Gastrocnemius medialis (tissue), 4 donors: ENCODE data around the gene IFNAR2. TPM values are rescaled to one million over a fixed set of nuclear protein-coding genes. Genes with fewer than 3 reads are reported as not detected.
"Not testable (repeated sequence)": the region's sequence is repeated elsewhere in the genome, so short reads cannot be mapped to it uniquely, and the experiment has no call there.

Experiments used
- ATAC-seq, 2 donors: fragments of 150-250 bp; one replicate each; pipeline ENCODE4 v1.9.1; 2016
- DNase-seq, 2 donors: peaks; one replicate each; pipeline ENCODE4 v3.0.0-alpha.2; 2019
- H3K27ac ChIP-seq, 4 donors: fragments of 200-600 bp; sonication (generic); 1 replicate in 1 of 4; 2 replicates in 3 of 4; pipeline ENCODE4 v1.5.1; 2016 to 2018; ENCODE audit warnings: mild to moderate bottlenecking in 2 of 4, moderate library complexity in 1 of 4
- H3K27me3 ChIP-seq, 3 donors: fragments of 200-600 bp; sonication (generic) in 2 of 3; 1 replicate in 1 of 3; 2 replicates in 2 of 3; pipeline versions ENCODE4 v1.5.1 to v1.6.0; 2016 to 2019; ENCODE audit warnings: mild to moderate bottlenecking in 1 of 3, moderate library complexity in 1 of 3
- H3K36me3 ChIP-seq, 2 donors: fragments of 200-600 bp; sonication (generic) in 1 of 2; one replicate each; pipeline ENCODE4 v1.5.1; 2017 to 2018
- H3K4me1 ChIP-seq, 2 donors: fragments of 200-600 bp; sonication (generic) in 1 of 2; one replicate each; pipeline ENCODE4 v1.5.1; 2016 to 2017; ENCODE audit warnings: mild to moderate bottlenecking in 2 of 2
- H3K4me3 ChIP-seq, 4 donors: fragments of 200-600 bp; sonication (generic) in 3 of 4; 1 replicate in 1 of 4; 2 replicates in 3 of 4; pipeline ENCODE4 v1.5.1; 2016 to 2019; ENCODE audit warnings: mild to moderate bottlenecking in 2 of 4
- H3K9me3 ChIP-seq, 3 donors: fragments of 200-600 bp; sonication (generic) in 2 of 3; 1 replicate in 1 of 3; 2 replicates in 2 of 3; pipeline ENCODE4 v1.5.1; 2016 to 2019
- POLR2A ChIP-seq, 2 donors: fragments of 450-650 bp; IDR thresholded peaks; one replicate each; pipeline ENCODE4 v1.6.1; 2017; ENCODE audit warnings: antibody characterized with exemption in 2 of 2, mild to moderate bottlenecking in 2 of 2, moderate library complexity in 2 of 2
- in situ Hi-C, 4 donors: fragments of 200-750 bp; cut with MboI; loops; one replicate each; pipeline versions ENCODE4 v1.15.0 to v1.8.0; 2017; ENCODE audit warnings: low sequenced_read_pairs in 4 of 4
- intact Hi-C: fragments of 100-400 bp; cut with DNase I; formaldehyde crosslinking; loops from one replicate; pipeline ENCODE4 v1.15.1; 2023; ENCODE audit warnings: low total_unique reads
- total RNA-seq, 4 donors: library from RNA; depleted of rRNA; stranded (reverse); fragments of >200 nt; gene quantifications; one replicate each; pipeline versions ENCODE4 v1.1.0 to v1.2.3, GENCODE V29; 2016
- TF ChIP-seq, protein P1 (sequence below), 5 experiments: fragments of 450-650 bp in 3 of 5; fragments of 200-600 bp in 2 of 5; sonication (generic) in 2 of 5; IDR thresholded peaks in 4 of 5; conservative IDR thresholded peaks in 1 of 5; 1 replicate in 4 of 5; 2 replicates in 1 of 5; pipeline ENCODE4 v1.5.1; 2016 to 2019; ENCODE audit warnings: antibody characterized with exemption in 5 of 5, mild to moderate bottlenecking in 3 of 5, moderate library complexity in 3 of 5

Gene IFNAR2
- total RNA-seq, 4 donors from 2014 or later, result 3.4 to 8.0 (median 4.7) TPM

DNA sequence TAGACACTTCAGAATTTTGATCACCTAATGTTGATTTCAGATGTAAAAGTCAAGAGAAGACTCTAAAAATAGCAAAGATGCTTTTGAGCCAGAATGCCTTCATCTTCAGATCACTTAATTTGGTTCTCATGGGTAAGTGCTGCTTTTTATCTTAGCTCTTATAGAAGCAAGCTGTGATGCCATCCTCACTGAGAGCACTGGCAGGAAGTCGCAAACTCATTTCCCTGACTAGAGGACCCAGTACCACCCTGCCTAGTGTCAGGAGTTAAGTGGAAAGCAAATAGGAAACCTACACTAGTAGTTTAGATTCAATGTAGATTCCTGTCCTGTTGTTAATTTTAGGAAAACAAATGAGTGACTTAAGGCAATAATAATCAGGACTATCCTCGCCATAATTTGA, 12.1 kb downstream of the IFNAR2 start:
- Histone ChIP-seq H3K27ac (no peak overlapping the region), H3K9me3 (no peaks in the 10 kb centered on the region), H3K4me1 (peaks cover 38 to 48% of the 10 kb centered on the region in 2 donors), H3K4me3 (no peak overlapping the region), H3K36me3 (peaks cover 0 to 14% of the 10 kb centered on the region in 2 donors), H3K27me3 (no peaks in the 10 kb centered on the region)
- DNase-seq, result no peak
- no peak for TF ChIP-seq POLR2A (IDR thresholded peaks at IDR 0.05)
- TF ChIP-seq, protein P1, sequence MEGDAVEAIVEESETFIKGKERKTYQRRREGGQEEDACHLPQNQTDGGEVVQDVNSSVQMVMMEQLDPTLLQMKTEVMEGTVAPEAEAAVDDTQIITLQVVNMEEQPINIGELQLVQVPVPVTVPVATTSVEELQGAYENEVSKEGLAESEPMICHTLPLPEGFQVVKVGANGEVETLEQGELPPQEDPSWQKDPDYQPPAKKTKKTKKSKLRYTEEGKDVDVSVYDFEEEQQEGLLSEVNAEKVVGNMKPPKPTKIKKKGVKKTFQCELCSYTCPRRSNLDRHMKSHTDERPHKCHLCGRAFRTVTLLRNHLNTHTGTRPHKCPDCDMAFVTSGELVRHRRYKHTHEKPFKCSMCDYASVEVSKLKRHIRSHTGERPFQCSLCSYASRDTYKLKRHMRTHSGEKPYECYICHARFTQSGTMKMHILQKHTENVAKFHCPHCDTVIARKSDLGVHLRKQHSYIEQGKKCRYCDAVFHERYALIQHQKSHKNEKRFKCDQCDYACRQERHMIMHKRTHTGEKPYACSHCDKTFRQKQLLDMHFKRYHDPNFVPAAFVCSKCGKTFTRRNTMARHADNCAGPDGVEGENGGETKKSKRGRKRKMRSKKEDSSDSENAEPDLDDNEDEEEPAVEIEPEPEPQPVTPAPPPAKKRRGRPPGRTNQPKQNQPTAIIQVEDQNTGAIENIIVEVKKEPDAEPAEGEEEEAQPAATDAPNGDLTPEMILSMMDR (IDR thresholded peaks at IDR 0.05 in 4 of 5, conservative IDR thresholded peaks at IDR 0.05 in 1 of 5), result no peak
- intact Hi-C loops (no loop called here), in situ Hi-C loops (no loop called here)
- ATAC-seq, result no peak

DNA sequence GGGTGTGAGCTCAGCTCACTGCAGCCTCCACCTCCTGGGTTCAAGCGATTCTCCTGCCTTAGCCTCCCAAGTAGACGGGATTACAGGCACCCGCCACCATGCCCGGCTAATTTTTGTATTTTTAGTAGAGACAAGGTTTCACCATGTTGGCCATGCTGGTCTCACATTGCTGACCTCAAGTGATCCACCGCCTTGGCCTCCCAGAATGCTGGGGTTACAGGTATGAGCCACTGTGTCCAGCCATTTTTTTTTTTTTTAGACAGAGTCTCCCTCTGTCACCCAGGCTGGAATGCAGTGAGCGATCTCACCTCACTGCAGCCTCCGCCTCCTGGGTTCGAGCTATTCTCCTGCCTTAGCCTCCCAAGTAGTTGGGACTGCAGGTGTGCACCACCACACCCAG, 13.1 kb downstream of the IFNAR2 start:
- ATAC-seq, H3K27me3 ChIP-seq, DNase-seq, H3K9me3 ChIP-seq, H3K4me3 ChIP-seq, in situ Hi-C loops, intact Hi-C loops, H3K27ac ChIP-seq: not testable (repeated sequence)
- peaks cover 28 to 41% of the 10 kb centered on the region in 2 donors for H3K4me1 ChIP-seq
- peaks cover 0 to 24% of the 10 kb centered on the region in 2 donors for H3K36me3 ChIP-seq

DNA sequence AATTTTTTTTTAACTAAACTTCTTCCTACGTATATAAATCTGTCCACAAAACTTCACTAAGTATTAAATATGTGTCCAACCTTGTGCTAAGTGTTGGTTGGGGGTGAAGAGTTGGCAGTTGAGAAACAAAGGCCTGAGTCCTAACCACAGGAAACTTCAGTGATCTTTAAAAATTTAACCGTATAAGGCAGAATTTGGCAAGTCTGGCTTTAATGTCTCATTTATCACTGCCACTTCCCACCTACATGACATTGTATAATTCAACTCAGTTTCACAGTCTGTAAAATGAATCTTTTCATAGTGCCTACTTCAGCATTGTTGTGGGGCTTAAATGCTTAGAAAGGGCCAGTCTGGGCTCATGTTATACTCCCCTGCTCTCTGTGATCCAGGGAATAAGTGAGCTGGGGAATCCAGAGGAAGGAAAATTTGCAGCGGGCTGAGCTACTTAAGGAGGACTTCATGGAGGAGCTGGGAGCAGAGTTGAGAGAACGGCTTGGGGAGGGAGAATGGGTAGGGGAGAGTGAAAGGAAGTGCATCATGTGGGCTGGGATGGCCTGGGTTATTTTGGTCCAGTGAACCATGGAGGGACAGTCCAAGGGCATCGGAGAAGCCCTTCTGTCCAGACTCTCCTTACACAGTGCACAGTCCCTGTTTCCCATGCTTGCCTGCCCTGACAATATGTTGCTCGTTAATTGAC, 14.5 kb downstream of the IFNAR2 start:
- peak in 1 of 2 donors; percentile 86 for ATAC-seq
- Histone ChIP-seq H3K27me3 (no peaks in the 10 kb centered on the region), H3K9me3 (no peaks in the 10 kb centered on the region), H3K36me3 (peaks cover 0 to 33% of the 10 kb centered on the region in 2 donors), H3K27ac (peak overlapping the region; percentile 54 to 74 (median 70)), H3K4me3 (no peak overlapping the region), H3K4me1 (peaks cover 28 to 37% of the 10 kb centered on the region in 2 donors)
- DNase-seq, result no peak
- no peak for TF ChIP-seq POLR2A (IDR thresholded peaks at IDR 0.05)
- TF ChIP-seq, protein P1 (IDR thresholded peaks at IDR 0.05 in 4 of 5, conservative IDR thresholded peaks at IDR 0.05 in 1 of 5), result no peak
- in situ Hi-C loops (no loop called here), intact Hi-C loops (no loop called here)

DNA sequence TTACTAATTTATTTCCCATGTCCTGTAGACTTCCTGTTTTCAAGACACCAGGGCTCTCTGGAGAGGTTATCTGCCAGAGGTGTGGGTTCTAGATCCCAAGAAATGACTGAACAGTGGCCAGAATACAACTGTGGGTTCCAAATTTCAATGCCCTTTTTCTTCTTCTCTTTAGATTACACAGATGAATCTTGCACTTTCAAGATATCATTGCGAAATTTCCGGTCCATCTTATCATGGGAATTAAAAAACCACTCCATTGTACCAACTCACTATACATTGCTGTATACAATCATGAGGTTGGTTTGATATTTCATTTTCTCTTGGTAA, 15.0 kb downstream of the IFNAR2 start:
- H3K36me3 ChIP-seq, result peaks cover 0 to 33% of the 10 kb centered on the region in 2 donors

DNA sequence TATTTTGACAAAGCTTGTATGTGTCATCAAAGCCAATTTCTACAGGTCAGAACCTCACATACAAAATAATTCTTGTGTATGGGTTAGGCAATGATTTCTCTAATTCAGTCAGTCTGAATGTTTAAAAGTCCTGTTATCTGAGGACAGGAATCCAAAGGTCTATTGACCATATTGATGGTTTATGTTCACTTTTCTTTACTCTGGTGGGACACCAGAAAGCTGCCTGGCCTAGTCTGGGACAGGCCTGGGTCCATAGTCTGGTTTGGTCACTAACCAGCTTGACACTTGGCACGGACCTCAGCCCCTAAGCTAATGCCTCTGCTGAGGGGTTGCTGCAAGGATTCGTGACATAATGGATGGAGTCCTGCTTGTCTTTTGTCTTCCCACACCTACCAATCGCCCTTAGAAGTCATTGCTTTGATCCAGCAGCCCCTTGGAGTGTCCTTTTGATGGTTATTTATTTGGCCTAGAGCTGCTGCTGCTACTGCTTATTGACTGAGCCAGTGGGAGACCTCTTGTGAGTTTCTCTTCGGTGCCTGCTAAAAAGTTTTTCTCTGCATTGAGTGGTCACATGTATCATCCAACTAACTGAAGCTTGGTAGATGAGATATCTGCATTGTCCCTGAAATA, 15.7 kb downstream of the IFNAR2 start:
- H3K36me3 ChIP-seq, result peaks cover 0 to 33% of the 10 kb centered on the region in 2 donors
- H3K9me3 ChIP-seq, result no peaks in the 10 kb centered on the region
- H3K4me1 ChIP-seq, result peaks cover 34 to 42% of the 10 kb centered on the region in 2 donors
- H3K27ac ChIP-seq, result peak overlapping the region; percentile 12 to 74 (median 70)
- ATAC-seq, result no peak
- no peak overlapping the region for H3K4me3 ChIP-seq
- in situ Hi-C loops (no loop called here), intact Hi-C loops (no loop called here)
- TF ChIP-seq, protein P1 (IDR thresholded peaks at IDR 0.05 in 4 of 5, conservative IDR thresholded peaks at IDR 0.05 in 1 of 5), result no peak
- no peak for TF ChIP-seq POLR2A (IDR thresholded peaks at IDR 0.05)
- no peak for DNase-seq
- no peaks in the 10 kb centered on the region for H3K27me3 ChIP-seq

More for the DNA sequence above, 15.0 kb downstream of the IFNAR2 start:
- H3K9me3 ChIP-seq, result no peaks in the 10 kb centered on the region
- peaks cover 33 to 38% of the 10 kb centered on the region in 2 donors for H3K4me1 ChIP-seq
- peak overlapping the region; percentile 54 to 74 (median 70) for H3K27ac ChIP-seq
- in situ Hi-C loops, result no loop called here
- no peak for TF ChIP-seq POLR2A (IDR thresholded peaks at IDR 0.05)
- TF ChIP-seq, protein P1 (IDR thresholded peaks at IDR 0.05 in 4 of 5, conservative IDR thresholded peaks at IDR 0.05 in 1 of 5), result no peak
- DNase-seq, result no peak
- H3K27me3 ChIP-seq, result no peaks in the 10 kb centered on the region
- intact Hi-C loops, result no loop called here
- no peak overlapping the region for H3K4me3 ChIP-seq
- no peak for ATAC-seq
